Gastrocnemius medialis (tissue), 4 donors: Measurements from ENCODE around the gene CCDC150. TPM values are rescaled to one million over a fixed set of nuclear protein-coding genes. Genes with fewer than 3 reads are reported as not detected.

Experiments
- ATAC-seq, 2 donors: fragments of 150-250 bp; one replicate each; pipeline ENCODE4 v1.9.1; 2016
- DNase-seq, 2 donors: peaks; one replicate each; pipeline ENCODE4 v3.0.0-alpha.2; 2019
- H3K27ac ChIP-seq, 4 donors: fragments of 200-600 bp; sonication (generic); 1 replicate in 1 of 4; 2 replicates in 3 of 4; pipeline ENCODE4 v1.5.1; 2016 to 2018; ENCODE audit warnings: mild to moderate bottlenecking in 2 of 4, moderate library complexity in 1 of 4
- H3K27me3 ChIP-seq, 3 donors: fragments of 200-600 bp; sonication (generic) in 2 of 3; 1 replicate in 1 of 3; 2 replicates in 2 of 3; pipeline versions ENCODE4 v1.5.1 to v1.6.0; 2016 to 2019; ENCODE audit warnings: mild to moderate bottlenecking in 1 of 3, moderate library complexity in 1 of 3
- H3K36me3 ChIP-seq, 2 donors: fragments of 200-600 bp; sonication (generic) in 1 of 2; one replicate each; pipeline ENCODE4 v1.5.1; 2017 to 2018
- H3K4me1 ChIP-seq, 2 donors: fragments of 200-600 bp; sonication (generic) in 1 of 2; one replicate each; pipeline ENCODE4 v1.5.1; 2016 to 2017; ENCODE audit warnings: mild to moderate bottlenecking in 2 of 2
- H3K4me3 ChIP-seq, 4 donors: fragments of 200-600 bp; sonication (generic) in 3 of 4; 1 replicate in 1 of 4; 2 replicates in 3 of 4; pipeline ENCODE4 v1.5.1; 2016 to 2019; ENCODE audit warnings: mild to moderate bottlenecking in 2 of 4
- H3K9me3 ChIP-seq, 3 donors: fragments of 200-600 bp; sonication (generic) in 2 of 3; 1 replicate in 1 of 3; 2 replicates in 2 of 3; pipeline ENCODE4 v1.5.1; 2016 to 2019
- CTCF ChIP-seq, 5 experiments: fragments of 450-650 bp in 3 of 5; fragments of 200-600 bp in 2 of 5; sonication (generic) in 2 of 5; IDR thresholded peaks in 4 of 5; conservative IDR thresholded peaks in 1 of 5; 1 replicate in 4 of 5; 2 replicates in 1 of 5; pipeline ENCODE4 v1.5.1; 2016 to 2019; ENCODE audit warnings: antibody characterized with exemption in 5 of 5, mild to moderate bottlenecking in 3 of 5, moderate library complexity in 3 of 5
- POLR2A ChIP-seq, 2 donors: fragments of 450-650 bp; IDR thresholded peaks; one replicate each; pipeline ENCODE4 v1.6.1; 2017; ENCODE audit warnings: antibody characterized with exemption in 2 of 2, mild to moderate bottlenecking in 2 of 2, moderate library complexity in 2 of 2
- in situ Hi-C, 4 donors: fragments of 200-750 bp; cut with MboI; loops; one replicate each; pipeline versions ENCODE4 v1.15.0 to v1.8.0; 2017; ENCODE audit warnings: low sequenced_read_pairs in 4 of 4
- intact Hi-C: fragments of 100-400 bp; cut with DNase I; formaldehyde crosslinking; loops from one replicate; pipeline ENCODE4 v1.15.1; 2023; ENCODE audit warnings: low total_unique reads
- total RNA-seq, 4 donors: library from RNA; depleted of rRNA; stranded (reverse); fragments of >200 nt; gene quantifications; one replicate each; pipeline versions ENCODE4 v1.1.0 to v1.2.3, GENCODE V29; 2016

The CCDC150 gene
- total RNA-seq, 4 donors from 2014 or later: 0.31 to 0.83 TPM; not detected in 2

- Histone ChIP-seq H3K27me3 (no peaks in the 10 kb centered on the region), H3K4me1 (no peaks in the 10 kb centered on the region), H3K4me3 (no peak overlapping the region), H3K27ac (no peak overlapping the region), H3K36me3 (no peaks in the 10 kb centered on the region), H3K9me3 (no peaks in the 10 kb centered on the region)
- DNase-seq: no peak
- intact Hi-C loops (no loop called here), in situ Hi-C loops (no loop called here)
- no peak for ATAC-seq
- TF ChIP-seq POLR2A (IDR thresholded peaks at IDR 0.05) (no peak), CTCF (IDR thresholded peaks at IDR 0.05 in 4 of 5, conservative IDR thresholded peaks at IDR 0.05 in 1 of 5) (no peak)
These were observed 106.2 kb downstream of the CCDC150 start for GRCh38 chr2:196745711-196746110.

DNA sequence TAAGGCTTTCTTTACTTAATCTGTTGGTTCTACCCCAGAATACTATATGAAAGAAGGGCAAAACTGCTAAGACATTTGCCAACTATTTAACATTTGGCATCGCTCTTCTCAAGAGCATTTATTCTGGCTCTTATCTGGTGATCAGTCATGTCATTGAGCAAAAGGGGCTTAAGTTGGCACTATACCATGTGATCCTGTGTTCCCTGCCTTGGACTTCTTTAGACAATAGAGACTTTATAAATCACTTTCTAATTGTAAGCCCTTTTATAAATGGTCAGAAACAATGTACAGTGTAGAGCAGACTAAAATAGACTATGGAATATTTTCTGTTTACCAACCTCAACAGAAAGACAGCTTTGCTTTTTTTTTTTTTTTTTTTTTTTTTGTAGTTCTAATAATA, 107.9 kb downstream of the CCDC150 start:
- intact Hi-C loops (no loop called here), in situ Hi-C loops (no loop called here)
- no peak for TF ChIP-seq CTCF (IDR thresholded peaks at IDR 0.05 in 4 of 5, conservative IDR thresholded peaks at IDR 0.05 in 1 of 5)
- TF ChIP-seq POLR2A (IDR thresholded peaks at IDR 0.05): no peak
- Histone ChIP-seq H3K27ac (no peak overlapping the region), H3K27me3 (no peaks in the 10 kb centered on the region), H3K9me3 (no peaks in the 10 kb centered on the region), H3K4me3 (no peak overlapping the region), H3K4me1 (no peaks in the 10 kb centered on the region), H3K36me3 (no peaks in the 10 kb centered on the region)
- no peak for DNase-seq
- ATAC-seq: no peak

GRCh38 chr2:196748123-196748522, 108.6 kb downstream of the CCDC150 start:
- ATAC-seq (no peak), DNase-seq (no peak)
- Histone ChIP-seq H3K4me3 (no peak overlapping the region), H3K4me1 (no peaks in the 10 kb centered on the region), H3K27me3 (no peaks in the 10 kb centered on the region), H3K27ac (no peak overlapping the region), H3K9me3 (no peaks in the 10 kb centered on the region), H3K36me3 (no peaks in the 10 kb centered on the region)
- in situ Hi-C loops: no loop called here
- intact Hi-C loops: no loop called here
- no peak for TF ChIP-seq CTCF (IDR thresholded peaks at IDR 0.05 in 4 of 5, conservative IDR thresholded peaks at IDR 0.05 in 1 of 5)
- TF ChIP-seq POLR2A (IDR thresholded peaks at IDR 0.05): no peak

- Histone ChIP-seq H3K9me3 (peaks cover 0 to 4% (median 0%) of the 10 kb centered on the region in 3 donors), H3K27me3 (no peaks in the 10 kb centered on the region), H3K27ac (no peak overlapping the region), H3K4me3 (no peak overlapping the region), H3K36me3 (no peaks in the 10 kb centered on the region), H3K4me1 (no peaks in the 10 kb centered on the region)
- ATAC-seq (no peak), DNase-seq (no peak)
- in situ Hi-C loops (no loop called here), intact Hi-C loops (loop anchor here (10.0 kb wide), 1 partner anchor 676 kb away; no protein-coding TSS in a partner anchor)
- TF ChIP-seq CTCF (IDR thresholded peaks at IDR 0.05 in 4 of 5, conservative IDR thresholded peaks at IDR 0.05 in 1 of 5): no peak
- no peak for TF ChIP-seq POLR2A (IDR thresholded peaks at IDR 0.05)
These were observed 110.9 kb downstream of the CCDC150 start for GRCh38 chr2:196750291-196750923.
